ENCODE results near the gene SUN2.

SUN2 gene

DNA sequence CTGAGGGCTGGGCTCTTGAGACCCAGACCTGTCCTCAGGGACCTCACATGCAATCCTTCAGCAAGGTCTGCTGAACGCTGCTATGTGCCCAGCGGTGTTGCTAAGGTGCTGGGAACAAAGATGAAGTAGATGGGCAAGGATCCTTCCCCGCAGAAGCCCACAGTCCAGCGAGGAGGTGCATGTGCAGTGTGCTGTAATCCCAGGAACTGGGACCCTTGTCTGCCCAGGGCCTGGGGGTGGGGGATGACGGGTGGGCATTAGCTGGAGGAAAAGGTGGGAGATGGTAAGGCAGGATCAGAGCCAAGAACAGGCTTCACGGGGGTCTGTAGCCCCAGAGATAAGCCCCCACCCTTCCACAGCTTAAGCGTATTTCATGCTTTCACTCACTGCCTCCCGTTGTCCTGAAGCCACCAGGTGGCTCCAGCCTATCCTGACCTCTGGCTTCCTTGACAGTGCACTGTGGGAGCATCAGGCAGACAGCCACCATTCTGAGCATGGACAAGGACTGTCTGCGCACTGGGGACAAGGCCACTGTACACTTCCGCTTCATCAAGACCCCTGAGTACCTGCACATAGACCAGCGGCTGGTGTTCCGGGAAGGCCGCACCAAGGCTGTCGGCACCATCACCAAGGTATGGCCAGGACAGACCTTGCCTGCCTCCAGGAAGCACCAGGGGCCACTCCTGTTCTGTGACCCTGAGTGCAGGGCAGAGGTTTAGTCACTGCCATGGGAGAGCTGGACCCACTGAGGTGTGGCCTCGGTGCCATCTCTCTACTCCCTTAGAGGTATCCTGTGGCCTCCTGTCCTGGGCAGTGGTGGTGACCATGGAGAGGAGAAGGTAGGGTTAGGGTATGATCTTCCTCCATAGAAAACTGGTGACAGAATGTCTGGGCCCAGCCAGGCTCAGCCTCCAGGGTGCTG lies 28.0 kb downstream of the SUN2 start:
- Histone ChIP-seq H3K4me1 (ENCODE audit: control insufficient read depth, insufficient read depth, low read length) (peaks cover 9% of the 10 kb centered on the region), H3K27me3 (ENCODE audit: control insufficient read depth, insufficient read depth, low read length) (no peaks in the 10 kb centered on the region), H3K4me3 (ENCODE audit: low read length) (no peak overlapping the region), H3K36me3 (ENCODE audit: control insufficient read depth, insufficient read depth, low read length) (peaks cover 53% of the 10 kb centered on the region), H3K9ac (ENCODE audit: low read length) (no peak overlapping the region), H3K9me3 (ENCODE audit: control insufficient read depth, low read length) (no peaks in the 10 kb centered on the region)

GRCh38 chr22:38727123-38727522 lies 28.7 kb downstream of the SUN2 start:
- Histone ChIP-seq H3K27me3 (ENCODE audit: control insufficient read depth, insufficient read depth, low read length) (no peaks in the 10 kb centered on the region), H3K4me3 (ENCODE audit: low read length) (no peak overlapping the region), H3K4me1 (ENCODE audit: control insufficient read depth, insufficient read depth, low read length) (peaks cover 2% of the 10 kb centered on the region), H3K9me3 (ENCODE audit: control insufficient read depth, low read length) (no peaks in the 10 kb centered on the region), H3K9ac (ENCODE audit: low read length) (no peak overlapping the region), H3K36me3 (ENCODE audit: control insufficient read depth, insufficient read depth, low read length) (peaks cover 53% of the 10 kb centered on the region)

DNA sequence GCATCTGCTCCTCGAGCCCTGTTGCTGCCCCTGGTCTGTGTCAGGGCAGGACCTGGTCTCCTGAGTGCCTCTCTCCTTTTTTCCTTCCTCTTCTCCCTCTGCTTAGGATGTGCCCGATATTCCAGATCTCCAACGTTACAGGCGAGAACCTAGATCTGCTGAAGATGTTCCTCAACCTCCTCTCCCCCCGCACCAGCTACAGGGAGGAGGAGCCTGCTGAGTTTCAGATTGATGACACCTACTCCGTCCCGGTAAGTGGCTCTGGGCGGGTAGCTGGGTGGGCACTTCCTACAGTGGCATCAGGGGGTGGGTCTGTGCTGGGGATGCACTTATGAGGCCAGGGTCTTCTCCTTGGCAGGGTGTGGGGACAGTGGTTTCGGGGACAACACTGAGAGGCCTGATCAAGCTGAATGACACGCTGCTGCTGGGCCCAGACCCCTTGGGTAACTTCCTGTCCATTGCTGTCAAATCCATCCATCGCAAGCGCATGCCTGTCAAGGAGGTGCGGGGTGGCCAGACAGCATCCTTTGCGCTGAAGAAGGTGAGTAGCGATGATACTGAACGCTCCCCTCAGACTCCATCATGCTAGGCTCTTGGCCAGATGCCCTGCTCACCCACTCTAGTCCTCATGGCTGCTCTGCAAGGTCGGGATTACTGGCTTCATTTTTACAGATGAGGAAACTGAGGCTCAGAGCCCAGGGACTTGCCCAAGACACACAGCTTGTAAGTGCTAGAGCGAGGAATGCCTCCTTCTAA lies 29.7 kb downstream of the SUN2 start:
- Histone ChIP-seq H3K4me1 (ENCODE audit: control insufficient read depth, insufficient read depth, low read length) (no peaks in the 10 kb centered on the region), H3K27me3 (ENCODE audit: control insufficient read depth, insufficient read depth, low read length) (no peaks in the 10 kb centered on the region), H3K9ac (ENCODE audit: low read length) (no peak overlapping the region), H3K9me3 (ENCODE audit: control insufficient read depth, low read length) (no peaks in the 10 kb centered on the region), H3K4me3 (ENCODE audit: low read length) (no peak overlapping the region), H3K36me3 (ENCODE audit: control insufficient read depth, insufficient read depth, low read length) (peaks cover 53% of the 10 kb centered on the region)

- Histone ChIP-seq H3K4me3 (ENCODE audit: low read length) (no peak overlapping the region), H3K36me3 (ENCODE audit: control insufficient read depth, insufficient read depth, low read length) (peaks cover 49% of the 10 kb centered on the region), H3K27me3 (ENCODE audit: control insufficient read depth, insufficient read depth, low read length) (no peaks in the 10 kb centered on the region), H3K9ac (ENCODE audit: low read length) (no peak overlapping the region), H3K4me1 (ENCODE audit: control insufficient read depth, insufficient read depth, low read length) (no peaks in the 10 kb centered on the region), H3K9me3 (ENCODE audit: control insufficient read depth, low read length) (no peaks in the 10 kb centered on the region)
These were observed 30.7 kb downstream of the SUN2 start for GRCh38 chr22:38724926-38725571.

- Histone ChIP-seq H3K4me3 (ENCODE audit: low read length) (no peak overlapping the region), H3K36me3 (ENCODE audit: control insufficient read depth, insufficient read depth, low read length) (peaks cover 41% of the 10 kb centered on the region), H3K27me3 (ENCODE audit: control insufficient read depth, insufficient read depth, low read length) (no peaks in the 10 kb centered on the region), H3K4me1 (ENCODE audit: control insufficient read depth, insufficient read depth, low read length) (no peaks in the 10 kb centered on the region), H3K9me3 (ENCODE audit: control insufficient read depth, low read length) (no peaks in the 10 kb centered on the region), H3K9ac (ENCODE audit: low read length) (no peak overlapping the region)
These were observed 31.6 kb downstream of the SUN2 start for GRCh38 chr22:38724176-38724575.

DNA sequence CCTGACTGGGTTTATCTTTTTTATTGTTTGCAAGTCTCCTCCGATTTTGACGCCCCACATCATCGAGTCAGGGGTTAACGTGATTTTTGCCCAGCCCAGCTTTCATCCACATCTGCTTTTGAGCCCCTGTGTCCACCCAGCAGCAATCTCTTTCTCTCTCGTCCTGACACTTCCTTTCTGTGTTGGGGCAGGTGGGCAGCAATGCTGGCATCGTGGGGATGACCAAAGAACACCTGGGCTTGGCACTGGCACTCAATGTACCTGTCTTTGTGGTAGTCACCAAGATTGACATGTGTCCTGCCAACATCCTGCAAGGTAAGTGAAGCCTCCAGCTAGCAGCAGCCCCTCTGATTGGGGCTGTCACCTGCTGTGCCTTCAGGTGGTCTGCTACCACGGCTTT lies 34.2 kb downstream of the SUN2 start:
- Histone ChIP-seq H3K36me3 (ENCODE audit: control insufficient read depth, insufficient read depth, low read length) (peaks cover 22% of the 10 kb centered on the region), H3K9ac (ENCODE audit: low read length) (no peak overlapping the region), H3K9me3 (ENCODE audit: control insufficient read depth, low read length) (no peaks in the 10 kb centered on the region), H3K4me1 (ENCODE audit: control insufficient read depth, insufficient read depth, low read length) (peaks cover 12% of the 10 kb centered on the region), H3K27me3 (ENCODE audit: control insufficient read depth, insufficient read depth, low read length) (no peaks in the 10 kb centered on the region), H3K4me3 (ENCODE audit: low read length) (no peak overlapping the region)

GRCh38 chr22:38720350-38720749 lies 35.4 kb downstream of the SUN2 start:
- Histone ChIP-seq H3K9me3 (ENCODE audit: control insufficient read depth, low read length) (no peaks in the 10 kb centered on the region), H3K4me3 (ENCODE audit: low read length) (no peak overlapping the region), H3K9ac (ENCODE audit: low read length) (no peak overlapping the region), H3K27me3 (ENCODE audit: control insufficient read depth, insufficient read depth, low read length) (no peaks in the 10 kb centered on the region), H3K4me1 (ENCODE audit: control insufficient read depth, insufficient read depth, low read length) (peaks cover 12% of the 10 kb centered on the region), H3K36me3 (ENCODE audit: control insufficient read depth, insufficient read depth, low read length) (peaks cover 19% of the 10 kb centered on the region)

- peaks cover 12% of the 10 kb centered on the region for H3K4me1 ChIP-seq (ENCODE audit: control insufficient read depth, insufficient read depth, low read length)
These were observed 36.6 kb downstream of the SUN2 start for GRCh38 chr22:38719196-38719595.

DNA sequence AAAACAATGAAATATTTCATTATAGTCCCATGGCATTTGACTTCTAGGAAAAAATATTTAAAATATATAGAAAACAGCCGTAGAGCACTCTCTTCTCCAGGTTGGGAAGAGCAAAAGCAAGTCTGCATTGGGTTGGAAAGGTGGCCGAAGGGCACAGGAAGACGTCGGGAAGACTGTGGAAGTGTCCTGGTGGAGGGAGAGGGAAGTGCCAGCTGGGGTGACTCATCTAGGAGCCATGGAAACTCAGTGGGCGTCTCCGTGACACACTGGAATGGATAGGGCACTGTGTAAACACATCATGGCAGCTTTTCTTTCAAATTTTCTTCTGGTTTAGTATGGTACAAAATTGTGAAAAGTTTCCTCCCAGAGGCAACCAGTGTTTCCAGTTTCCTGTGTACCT lies 37.4 kb downstream of the SUN2 start:
- Histone ChIP-seq H3K9me3 (ENCODE audit: control insufficient read depth, low read length) (no peaks in the 10 kb centered on the region), H3K4me1 (ENCODE audit: control insufficient read depth, insufficient read depth, low read length) (peaks cover 12% of the 10 kb centered on the region), H3K9ac (ENCODE audit: low read length) (no peak overlapping the region), H3K36me3 (ENCODE audit: control insufficient read depth, insufficient read depth, low read length) (peaks cover 10% of the 10 kb centered on the region), H3K27me3 (ENCODE audit: control insufficient read depth, insufficient read depth, low read length) (no peaks in the 10 kb centered on the region), H3K4me3 (ENCODE audit: low read length) (no peak overlapping the region)

More at GRCh38 chr22:38719196-38719595, 36.6 kb downstream of the SUN2 start:
- H3K27me3 ChIP-seq (ENCODE audit: control insufficient read depth, insufficient read depth, low read length) = no peaks in the 10 kb centered on the region
- H3K9ac ChIP-seq (ENCODE audit: low read length) = no peak overlapping the region
- peaks cover 11% of the 10 kb centered on the region for H3K36me3 ChIP-seq (ENCODE audit: control insufficient read depth, insufficient read depth, low read length)
- no peaks in the 10 kb centered on the region for H3K9me3 ChIP-seq (ENCODE audit: control insufficient read depth, low read length)
- H3K4me3 ChIP-seq (ENCODE audit: low read length) = no peak overlapping the region

GRCh38 chr22:38717244-38717643 lies 38.6 kb downstream of the SUN2 start:
- Histone ChIP-seq H3K27me3 (ENCODE audit: control insufficient read depth, insufficient read depth, low read length) (no peaks in the 10 kb centered on the region), H3K36me3 (ENCODE audit: control insufficient read depth, insufficient read depth, low read length) (peaks cover 10% of the 10 kb centered on the region), H3K9ac (ENCODE audit: low read length) (no peak overlapping the region), H3K4me1 (ENCODE audit: control insufficient read depth, insufficient read depth, low read length) (peaks cover 17% of the 10 kb centered on the region), H3K9me3 (ENCODE audit: control insufficient read depth, low read length) (no peaks in the 10 kb centered on the region), H3K4me3 (ENCODE audit: low read length) (no peak overlapping the region)

- peaks cover 17% of the 10 kb centered on the region for H3K4me1 ChIP-seq (ENCODE audit: control insufficient read depth, insufficient read depth, low read length)
- no peaks in the 10 kb centered on the region for H3K27me3 ChIP-seq (ENCODE audit: control insufficient read depth, insufficient read depth, low read length)
- peaks cover 10% of the 10 kb centered on the region for H3K36me3 ChIP-seq (ENCODE audit: control insufficient read depth, insufficient read depth, low read length)
- H3K9ac ChIP-seq (ENCODE audit: low read length) = no peak overlapping the region
- no peaks in the 10 kb centered on the region for H3K9me3 ChIP-seq (ENCODE audit: control insufficient read depth, low read length)
- no peak overlapping the region for H3K4me3 ChIP-seq (ENCODE audit: low read length)
These were observed 39.0 kb downstream of the SUN2 start for GRCh38 chr22:38716826-38717225.

DNA sequence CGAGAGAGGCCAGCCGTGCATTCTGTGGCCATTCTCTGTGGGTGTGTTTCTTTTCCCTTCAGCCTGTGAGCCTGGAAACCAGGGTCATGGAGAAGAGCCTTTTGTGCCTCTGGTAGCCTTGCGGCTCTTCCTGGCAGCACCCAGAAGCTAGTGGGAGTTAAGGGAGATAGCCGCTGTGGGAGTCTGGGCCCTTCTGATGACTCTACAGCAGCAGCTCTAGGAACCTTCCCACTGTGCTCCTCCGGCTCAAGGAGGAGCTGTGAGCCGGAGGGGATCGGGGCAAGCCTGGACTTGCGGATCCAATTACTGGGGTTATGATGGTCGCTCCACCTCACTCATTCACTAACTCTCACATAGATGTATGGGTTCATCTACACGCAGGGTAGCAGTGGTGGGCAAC lies 39.5 kb downstream of the SUN2 start:
- H3K4me1 ChIP-seq (ENCODE audit: control insufficient read depth, insufficient read depth, low read length) = peaks cover 17% of the 10 kb centered on the region
- H3K4me3 ChIP-seq (ENCODE audit: low read length) = no peak overlapping the region
- H3K36me3 ChIP-seq (ENCODE audit: control insufficient read depth, insufficient read depth, low read length) = peaks cover 10% of the 10 kb centered on the region
- H3K9ac ChIP-seq (ENCODE audit: low read length) = no peak overlapping the region
- no peaks in the 10 kb centered on the region for H3K27me3 ChIP-seq (ENCODE audit: control insufficient read depth, insufficient read depth, low read length)
- no peaks in the 10 kb centered on the region for H3K9me3 ChIP-seq (ENCODE audit: control insufficient read depth, low read length)

Data from mucosa of stomach (tissue), 1 donor.